Measurements from ENCODE around the gene ERGIC1. TPM values are rescaled to one million over a fixed set of nuclear protein-coding genes. Genes with fewer than 3 reads are reported as not detected.

ERGIC1 gene

Small RNA genes within 50 kb of the gene (small RNA-seq; reads per million reads assigned to genes)
- gene AC022217.4 (ENCODE audit: insufficient read depth), result not detected
